Hepatocyte (in vitro differentiated cells): ENCODE data around the gene ANO10. TPM values are rescaled to one million over a fixed set of nuclear protein-coding genes. Genes with fewer than 3 reads are reported as not detected.

ENCODE experiments used
- DNase-seq: peaks from one replicate; pipeline ENCODE4 v3.0.0-alpha.2; 2016; ENCODE audit warnings: low spot score
- H2AFZ ChIP-seq: fragments of 200-600 bp; sonication (generic); 2 replicates; pipeline ENCODE4 v1.6.0; 2016; ENCODE audit warnings: antibody characterized with exemption, mild to moderate bottlenecking
- H3K27ac ChIP-seq: fragments of 200-600 bp; sonication (generic); 2 replicates; pipeline ENCODE4 v1.5.1; 2016; ENCODE audit warnings: mild to moderate bottlenecking
- H3K27me3 ChIP-seq: fragments of 200-600 bp; sonication (generic); 2 replicates; pipeline ENCODE4 v1.6.1; 2016
- H3K36me3 ChIP-seq: fragments of 200-600 bp; sonication (generic); replicated peaks from 2 replicates; pipeline ENCODE4 v1.5.1; 2016; ENCODE audit warnings: low read depth; ENCODE audit not compliant: insufficient read depth
- H3K4me1 ChIP-seq: fragments of 200-600 bp; sonication (generic); 2 replicates; pipeline ENCODE4 v1.5.1; 2016; ENCODE audit warnings: mild to moderate bottlenecking, moderate library complexity; ENCODE audit not compliant: insufficient read depth
- H3K4me2 ChIP-seq: fragments of 200-600 bp; sonication (generic); 2 replicates; pipeline ENCODE4 v1.6.0; 2016
- H3K4me3 ChIP-seq: fragments of 200-600 bp; sonication (generic); 2 replicates; pipeline ENCODE4 v1.5.1; 2016; ENCODE audit warnings: mild to moderate bottlenecking
- H3K79me2 ChIP-seq: fragments of 200-600 bp; sonication (generic); 2 replicates; pipeline ENCODE4 v1.6.0; 2017; ENCODE audit warnings: mild to moderate bottlenecking
- H3K9me2 ChIP-seq: fragments of 200-600 bp; sonication (generic); replicated peaks from 2 replicates; pipeline ENCODE4 v1.6.0; 2017; ENCODE audit warnings: mild to moderate bottlenecking; ENCODE audit not compliant: insufficient read depth
- H3K9me3 ChIP-seq: fragments of 200-600 bp; sonication (generic); 2 replicates; pipeline ENCODE4 v1.5.1; 2016; ENCODE audit warnings: low read depth, mild to moderate bottlenecking
- H4K20me1 ChIP-seq: fragments of 200-600 bp; sonication (generic); 2 replicates; pipeline ENCODE4 v1.6.0; 2016; ENCODE audit warnings: mild to moderate bottlenecking; ENCODE audit not compliant: insufficient read depth, poor library complexity, severe bottlenecking
- EZH2 ChIP-seq: fragments of 200-600 bp; sonication (generic); IDR thresholded peaks from 2 replicates; pipeline ENCODE4 v1.6.1; 2016; ENCODE audit warnings: antibody characterized with exemption, mild to moderate bottlenecking, borderline replicate concordance
- EZH2phosphoT487 ChIP-seq: fragments of 200-600 bp; sonication (generic); IDR thresholded peaks from one replicate; pipeline ENCODE4 v1.6.1; 2018; ENCODE audit warnings: antibody characterized with exemption, mild to moderate bottlenecking, low read depth, moderate library complexity; ENCODE audit not compliant: unreplicated experiment, severe bottlenecking
- WGBS: methylation state at CpG from one replicate; pipeline ENCODE4 v1.1.6; 2016; ENCODE audit warnings: low lambda C conversion rate; ENCODE audit errors: missing lambda C conversion rate; 5-methylcytosine and 5-hydroxymethylcytosine counted together
- polyA plus RNA-seq: library from polyadenylated mRNA; unstranded; fragments of >200 nt; fragmentation: Nextera tagmentation; extraction: Ambion mirVana; gene quantifications from 2 replicates; pipeline ENCODE4 v1.2.1, GENCODE V29; 2016
- total RNA-seq: library from RNA; depleted of rRNA; stranded (reverse); fragments of >200 nt; gene quantifications from 2 replicates; pipeline ENCODE4 v1.2.3, GENCODE V29; 2014
- TF ChIP-seq, protein P1 (sequence below): fragments of 200-600 bp; sonication (generic); IDR thresholded peaks from 2 replicates; pipeline ENCODE4 v1.5.1; 2016; ENCODE audit warnings: antibody characterized with exemption, mild to moderate bottlenecking; ENCODE audit not compliant: poor library complexity

Gene ANO10
- total and polyA plus RNA-seq, 2 experiments from 2014 or later = 28.5 to 33.5 TPM

DNA sequence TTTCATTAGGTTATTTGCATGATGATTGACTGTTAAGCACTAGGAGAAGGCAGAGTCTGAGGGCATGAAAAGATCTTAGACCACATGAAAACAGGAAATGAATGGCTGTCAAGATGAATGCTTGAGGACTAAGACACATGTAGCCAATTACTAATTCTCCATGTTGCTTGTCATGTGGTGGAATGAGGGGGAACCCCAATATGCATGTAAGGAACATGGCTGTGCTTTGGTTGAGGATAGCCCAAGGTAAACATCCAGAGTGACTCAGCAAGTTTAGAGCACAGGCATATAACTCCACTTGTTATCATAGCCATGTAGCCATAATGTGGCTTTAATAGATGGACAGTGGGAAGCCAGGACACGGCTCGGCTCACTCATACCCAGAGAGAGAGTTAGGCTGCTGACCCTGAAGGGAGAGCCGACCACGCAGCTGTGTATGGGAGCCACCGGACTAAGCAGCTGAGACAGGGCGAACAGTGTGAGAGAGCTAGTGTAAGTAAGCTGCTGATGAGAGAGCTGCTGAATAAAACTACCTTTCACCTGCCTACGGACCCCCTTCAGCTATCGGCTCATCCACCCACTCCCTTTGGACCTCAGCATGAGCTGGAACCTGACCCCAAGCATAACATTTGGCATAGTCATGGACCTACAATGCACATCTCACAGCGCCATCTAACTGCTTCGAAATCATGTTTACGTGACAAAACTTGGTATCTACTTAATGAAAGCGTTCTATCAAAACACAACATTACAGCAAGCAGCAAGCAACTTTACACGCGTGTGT is 37.6 kb downstream of the ANO10 start:
- Histone ChIP-seq H3K4me2 (no peak overlapping the region), H3K9me3 (no peaks in the 10 kb centered on the region), H3K36me3 (no peaks in the 10 kb centered on the region), H3K27ac (no peak overlapping the region), H3K27me3 (no peaks in the 10 kb centered on the region), H2AFZ (no peak overlapping the region), H3K79me2 (no peaks in the 10 kb centered on the region), H4K20me1 (no peaks in the 10 kb centered on the region), H3K4me3 (no peak overlapping the region), H3K4me1 (no peaks in the 10 kb centered on the region), H3K9me2 (no peaks in the 10 kb centered on the region)
- 97% methylated on average over 14 of the region's 14 CpGs for whole genome bisulfite sequencing
- no peak for DNase-seq
- TF ChIP-seq, protein P1, sequence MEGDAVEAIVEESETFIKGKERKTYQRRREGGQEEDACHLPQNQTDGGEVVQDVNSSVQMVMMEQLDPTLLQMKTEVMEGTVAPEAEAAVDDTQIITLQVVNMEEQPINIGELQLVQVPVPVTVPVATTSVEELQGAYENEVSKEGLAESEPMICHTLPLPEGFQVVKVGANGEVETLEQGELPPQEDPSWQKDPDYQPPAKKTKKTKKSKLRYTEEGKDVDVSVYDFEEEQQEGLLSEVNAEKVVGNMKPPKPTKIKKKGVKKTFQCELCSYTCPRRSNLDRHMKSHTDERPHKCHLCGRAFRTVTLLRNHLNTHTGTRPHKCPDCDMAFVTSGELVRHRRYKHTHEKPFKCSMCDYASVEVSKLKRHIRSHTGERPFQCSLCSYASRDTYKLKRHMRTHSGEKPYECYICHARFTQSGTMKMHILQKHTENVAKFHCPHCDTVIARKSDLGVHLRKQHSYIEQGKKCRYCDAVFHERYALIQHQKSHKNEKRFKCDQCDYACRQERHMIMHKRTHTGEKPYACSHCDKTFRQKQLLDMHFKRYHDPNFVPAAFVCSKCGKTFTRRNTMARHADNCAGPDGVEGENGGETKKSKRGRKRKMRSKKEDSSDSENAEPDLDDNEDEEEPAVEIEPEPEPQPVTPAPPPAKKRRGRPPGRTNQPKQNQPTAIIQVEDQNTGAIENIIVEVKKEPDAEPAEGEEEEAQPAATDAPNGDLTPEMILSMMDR = no peak
- TF ChIP-seq EZH2 = no peak

DNA sequence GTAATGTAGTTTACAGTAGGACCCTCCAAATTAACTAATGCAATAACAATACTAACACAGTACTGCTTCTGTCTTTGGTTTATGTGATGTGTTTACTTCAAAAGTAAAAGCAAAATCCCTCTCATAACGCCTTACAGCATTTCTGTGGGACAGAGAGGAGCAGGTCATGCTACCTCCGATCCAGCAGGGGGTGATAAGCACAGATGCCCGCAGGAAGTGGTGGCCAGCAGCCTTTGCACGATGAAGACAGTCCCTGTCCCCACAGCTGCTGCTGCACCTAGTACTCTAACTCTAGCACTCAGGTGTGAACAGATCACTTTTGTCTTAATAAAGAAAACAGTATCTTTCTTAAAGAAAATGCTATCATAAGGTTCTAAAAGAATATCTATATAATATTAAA is 38.3 kb downstream of the ANO10 start:
- 96% methylated on average over 4 of the region's 4 CpGs for WGBS
- H4K20me1 ChIP-seq = no peaks in the 10 kb centered on the region
- H3K27me3 ChIP-seq = no peaks in the 10 kb centered on the region

DNA sequence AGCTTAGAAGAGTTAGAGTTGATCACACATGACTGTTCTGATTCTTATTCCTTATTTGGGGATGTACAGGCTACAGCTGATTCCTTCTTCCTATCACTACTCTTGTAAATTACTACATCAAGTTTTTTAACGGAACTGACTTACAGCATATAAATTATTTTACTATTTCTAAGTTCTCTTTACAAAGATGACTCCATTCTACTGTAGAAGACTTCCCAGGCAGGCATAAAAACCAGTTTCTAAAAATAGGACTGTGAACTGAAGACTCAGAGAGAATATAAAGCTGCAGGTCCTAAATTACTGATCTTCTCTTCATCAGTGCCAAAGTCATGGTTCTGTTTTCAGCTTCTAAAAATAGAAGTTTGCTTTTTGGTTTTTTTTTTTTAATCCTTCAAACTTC is 38.9 kb downstream of the ANO10 start:
- Histone ChIP-seq H3K4me2 (no peak overlapping the region), H3K27ac (no peak overlapping the region), H3K27me3 (no peaks in the 10 kb centered on the region), H2AFZ (no peak overlapping the region), H4K20me1 (no peaks in the 10 kb centered on the region), H3K9me3 (no peaks in the 10 kb centered on the region), H3K79me2 (no peaks in the 10 kb centered on the region), H3K9me2 (no peaks in the 10 kb centered on the region), H3K4me1 (no peaks in the 10 kb centered on the region), H3K4me3 (no peak overlapping the region), H3K36me3 (no peaks in the 10 kb centered on the region)
- DNase-seq = no peak
- WGBS = 88% methylated on average over 1 of the region's 1 CpG
- TF ChIP-seq, protein P1 = no peak
- no peak for TF ChIP-seq EZH2phosphoT487
- TF ChIP-seq EZH2 = no peak

More for the DNA sequence above, 38.3 kb downstream of the ANO10 start:
- H3K27ac ChIP-seq = no peak overlapping the region
- no peak overlapping the region for H2AFZ ChIP-seq
- no peak overlapping the region for H3K4me3 ChIP-seq
- H3K79me2 ChIP-seq = no peaks in the 10 kb centered on the region
- no peaks in the 10 kb centered on the region for H3K9me3 ChIP-seq
- DNase-seq = no peak
- no peak overlapping the region for H3K4me2 ChIP-seq
- H3K4me1 ChIP-seq = no peaks in the 10 kb centered on the region
- H3K36me3 ChIP-seq = no peaks in the 10 kb centered on the region
- no peaks in the 10 kb centered on the region for H3K9me2 ChIP-seq
- TF ChIP-seq, protein P1 = no peak
- no peak for TF ChIP-seq EZH2phosphoT487
